ENCODE data around the gene SGPL1.

DNA sequence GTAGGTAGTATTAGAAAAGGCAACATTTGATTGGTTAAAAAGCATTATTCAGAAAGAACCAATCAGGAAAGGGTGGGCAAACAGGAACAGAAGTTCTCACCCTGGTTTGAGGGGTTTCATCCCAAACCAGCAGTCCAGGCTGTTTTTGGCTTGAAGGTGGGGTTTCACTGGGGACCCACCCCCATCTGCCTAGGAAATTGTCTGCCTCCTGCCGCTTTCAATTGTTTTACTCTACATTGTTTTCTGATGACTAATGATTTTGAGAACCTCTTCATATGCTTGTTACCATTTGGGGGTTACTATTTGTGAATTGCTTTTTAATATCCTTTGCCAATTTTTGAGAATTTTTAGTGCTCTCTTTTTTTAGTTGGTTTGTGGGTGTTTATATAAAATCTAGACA lies 75.9 kb downstream of the SGPL1 start:
- TF ChIP-seq, protein P1, sequence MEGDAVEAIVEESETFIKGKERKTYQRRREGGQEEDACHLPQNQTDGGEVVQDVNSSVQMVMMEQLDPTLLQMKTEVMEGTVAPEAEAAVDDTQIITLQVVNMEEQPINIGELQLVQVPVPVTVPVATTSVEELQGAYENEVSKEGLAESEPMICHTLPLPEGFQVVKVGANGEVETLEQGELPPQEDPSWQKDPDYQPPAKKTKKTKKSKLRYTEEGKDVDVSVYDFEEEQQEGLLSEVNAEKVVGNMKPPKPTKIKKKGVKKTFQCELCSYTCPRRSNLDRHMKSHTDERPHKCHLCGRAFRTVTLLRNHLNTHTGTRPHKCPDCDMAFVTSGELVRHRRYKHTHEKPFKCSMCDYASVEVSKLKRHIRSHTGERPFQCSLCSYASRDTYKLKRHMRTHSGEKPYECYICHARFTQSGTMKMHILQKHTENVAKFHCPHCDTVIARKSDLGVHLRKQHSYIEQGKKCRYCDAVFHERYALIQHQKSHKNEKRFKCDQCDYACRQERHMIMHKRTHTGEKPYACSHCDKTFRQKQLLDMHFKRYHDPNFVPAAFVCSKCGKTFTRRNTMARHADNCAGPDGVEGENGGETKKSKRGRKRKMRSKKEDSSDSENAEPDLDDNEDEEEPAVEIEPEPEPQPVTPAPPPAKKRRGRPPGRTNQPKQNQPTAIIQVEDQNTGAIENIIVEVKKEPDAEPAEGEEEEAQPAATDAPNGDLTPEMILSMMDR (IDR thresholded peaks at IDR 0.05), result no peak
- no peak for TF ChIP-seq POLR2A (IDR thresholded peaks at IDR 0.05)
